Sigmoid colon (tissue), 7 donors: ENCODE results near the gene LYPD1. TPM values are rescaled to one million over a fixed set of nuclear protein-coding genes. Genes with fewer than 3 reads are reported as not detected.

Source experiments
- DNase-seq: peaks from one replicate; pipeline ENCODE4 v3.0.0-alpha.2; 2019
- H3K27ac ChIP-seq, 4 donors: fragments of 200-600 bp; sonication (generic); one replicate each; pipeline ENCODE4 v1.5.1; 2016 to 2019; ENCODE audit warnings: mild to moderate bottlenecking in 1 of 4
- H3K27me3 ChIP-seq, 3 donors: fragments of 200-600 bp; sonication (generic); one replicate each; pipeline ENCODE4 v1.5.1; 2019; ENCODE audit warnings: mild to moderate bottlenecking in 1 of 3
- H3K36me3 ChIP-seq, 4 donors: fragments of 200-600 bp; sonication (generic); one replicate each; pipeline ENCODE4 v1.5.1; 2016 to 2019
- H3K4me1 ChIP-seq, 4 donors: fragments of 200-600 bp; sonication (generic); one replicate each; pipeline ENCODE4 v1.5.1; 2017 to 2019
- H3K4me3 ChIP-seq, 4 donors: fragments of 200-600 bp; sonication (generic); one replicate each; pipeline ENCODE4 v1.5.1; 2017 to 2019; ENCODE audit warnings: mild to moderate bottlenecking in 2 of 4, moderate library complexity in 1 of 4
- H3K9me3 ChIP-seq, 4 donors: fragments of 200-600 bp in 3 of 4; sonication (generic) in 3 of 4; one replicate each; pipeline versions ENCODE4 v1.5.1 to v1.6.1; 2013 to 2019
- EP300 ChIP-seq, 4 donors: sonication (generic); formaldehyde crosslinking; IDR thresholded peaks; one replicate each; pipeline ENCODE4 v1.6.1; 2017; ENCODE audit warnings: antibody characterized with exemption in 4 of 4
- POLR2A ChIP-seq, 2 donors: fragments of 450-650 bp; IDR thresholded peaks; one replicate each; pipeline ENCODE4 v1.6.1; 2016; ENCODE audit warnings: antibody characterized with exemption in 2 of 2, mild to moderate bottlenecking in 2 of 2, moderate library complexity in 2 of 2
- POLR2AphosphoS5 ChIP-seq, 4 donors: sonication (generic); formaldehyde crosslinking; IDR thresholded peaks; one replicate each; pipeline ENCODE4 v1.6.1; 2017; ENCODE audit warnings: antibody characterized with exemption in 4 of 4
- WGBS, 2 donors: extraction: QIAGEN DNeasy Blood & Tissue Kit; methylation state at CpG; one replicate each; pipeline ENCODE4 v1.1.7; 2013; 5-methylcytosine and 5-hydroxymethylcytosine counted together
- intact Hi-C: fragments of 100-400 bp; cut with DNase I; formaldehyde crosslinking; loops from one replicate; pipeline ENCODE4 v1.15.1; 2023
- polyA plus RNA-seq, 3 donors: library from polyadenylated mRNA; stranded (reverse); fragments of 200-250 nt; gene quantifications; one replicate each; pipeline ENCODE4 v1.2.3, GENCODE V29; 2013
- total RNA-seq, 4 donors: library from RNA; depleted of rRNA; stranded (reverse); fragments of >200 nt; gene quantifications; one replicate each; pipeline ENCODE4 v1.1.0, GENCODE V29; 2016
- TF ChIP-seq, protein P1 (sequence below), 4 experiments: fragments of 450-650 bp in 3 of 4; fragments of 200-600 bp in 1 of 4; IDR thresholded peaks; one replicate each; pipeline ENCODE4 v1.5.1; 2016 to 2019; ENCODE audit warnings: antibody characterized with exemption in 4 of 4, mild to moderate bottlenecking in 3 of 4, moderate library complexity in 2 of 4
- donor health status: healthy with polysubstance abuse.
- donor health status: Bipolar disorder and iron deficiency.
- donor health status: healthy.

Gene LYPD1
- total and polyA plus RNA-seq, 7 donors = 0.82 to 8.0 (median 2.6) TPM; not detected in 1

DNA sequence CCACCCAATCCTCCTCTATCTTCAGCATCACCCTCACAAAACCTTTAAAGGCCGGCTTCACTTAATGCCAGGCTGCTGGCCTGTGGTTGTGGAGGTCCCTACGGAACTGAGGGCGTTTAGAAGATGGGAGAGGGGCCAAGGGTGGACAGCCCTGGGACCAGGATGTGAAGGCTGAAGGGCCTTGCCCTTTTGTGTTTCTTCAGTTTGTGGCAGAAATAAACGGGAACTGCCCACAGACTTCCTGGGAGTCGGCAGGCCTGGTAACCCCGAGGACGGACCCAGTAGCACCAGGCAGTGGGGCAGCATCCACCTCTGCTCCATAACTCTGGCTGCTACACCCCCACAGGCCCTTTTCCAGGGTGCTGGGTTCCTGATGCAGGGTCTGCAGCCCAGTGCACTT is 51.3 kb downstream of the LYPD1 start:
- no peaks in the 10 kb centered on the region for H3K9me3 ChIP-seq
- intact Hi-C loops = no loop called here
- no peaks in the 10 kb centered on the region for H3K36me3 ChIP-seq
- TF ChIP-seq, protein P1, sequence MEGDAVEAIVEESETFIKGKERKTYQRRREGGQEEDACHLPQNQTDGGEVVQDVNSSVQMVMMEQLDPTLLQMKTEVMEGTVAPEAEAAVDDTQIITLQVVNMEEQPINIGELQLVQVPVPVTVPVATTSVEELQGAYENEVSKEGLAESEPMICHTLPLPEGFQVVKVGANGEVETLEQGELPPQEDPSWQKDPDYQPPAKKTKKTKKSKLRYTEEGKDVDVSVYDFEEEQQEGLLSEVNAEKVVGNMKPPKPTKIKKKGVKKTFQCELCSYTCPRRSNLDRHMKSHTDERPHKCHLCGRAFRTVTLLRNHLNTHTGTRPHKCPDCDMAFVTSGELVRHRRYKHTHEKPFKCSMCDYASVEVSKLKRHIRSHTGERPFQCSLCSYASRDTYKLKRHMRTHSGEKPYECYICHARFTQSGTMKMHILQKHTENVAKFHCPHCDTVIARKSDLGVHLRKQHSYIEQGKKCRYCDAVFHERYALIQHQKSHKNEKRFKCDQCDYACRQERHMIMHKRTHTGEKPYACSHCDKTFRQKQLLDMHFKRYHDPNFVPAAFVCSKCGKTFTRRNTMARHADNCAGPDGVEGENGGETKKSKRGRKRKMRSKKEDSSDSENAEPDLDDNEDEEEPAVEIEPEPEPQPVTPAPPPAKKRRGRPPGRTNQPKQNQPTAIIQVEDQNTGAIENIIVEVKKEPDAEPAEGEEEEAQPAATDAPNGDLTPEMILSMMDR (IDR thresholded peaks at IDR 0.05) = no peak
- TF ChIP-seq POLR2A (IDR thresholded peaks at IDR 0.05) = no peak
- TF ChIP-seq EP300 (IDR thresholded peaks at IDR 0.05) = no peak
- no peak for TF ChIP-seq POLR2AphosphoS5 (IDR thresholded peaks at IDR 0.05)
- H3K27ac ChIP-seq = no peak overlapping the region
- no peaks in the 10 kb centered on the region for H3K27me3 ChIP-seq
- no peak overlapping the region for H3K4me3 ChIP-seq
- no peak for DNase-seq
- H3K4me1 ChIP-seq = peaks cover 0 to 16% (median 2%) of the 10 kb centered on the region in 4 donors
- WGBS, 2 donors = 86 to 87% methylated on average over 7 of the region's 7 CpGs

DNA sequence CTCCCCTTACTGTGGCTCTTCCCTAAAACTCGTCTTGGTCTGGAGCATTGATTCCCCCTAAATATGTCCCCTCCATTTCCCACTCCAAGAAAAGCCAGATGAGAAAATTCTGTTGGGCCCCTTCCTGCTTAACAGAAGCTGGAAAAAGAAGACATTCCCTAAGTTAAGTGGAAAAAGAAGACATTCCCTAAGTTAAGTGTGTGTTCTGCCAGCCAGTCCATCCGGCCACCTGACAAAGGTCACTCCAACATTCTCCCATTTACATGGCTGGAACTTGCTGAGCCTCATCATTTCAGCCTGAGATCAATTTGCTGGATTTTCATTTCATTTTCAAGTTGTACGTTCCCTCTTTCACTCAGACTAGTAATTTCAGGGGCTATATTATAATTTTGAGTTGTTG is 52.0 kb downstream of the LYPD1 start:
- intact Hi-C loops = no loop called here
- peaks cover 0 to 16% (median 2%) of the 10 kb centered on the region in 4 donors for H3K4me1 ChIP-seq

DNA sequence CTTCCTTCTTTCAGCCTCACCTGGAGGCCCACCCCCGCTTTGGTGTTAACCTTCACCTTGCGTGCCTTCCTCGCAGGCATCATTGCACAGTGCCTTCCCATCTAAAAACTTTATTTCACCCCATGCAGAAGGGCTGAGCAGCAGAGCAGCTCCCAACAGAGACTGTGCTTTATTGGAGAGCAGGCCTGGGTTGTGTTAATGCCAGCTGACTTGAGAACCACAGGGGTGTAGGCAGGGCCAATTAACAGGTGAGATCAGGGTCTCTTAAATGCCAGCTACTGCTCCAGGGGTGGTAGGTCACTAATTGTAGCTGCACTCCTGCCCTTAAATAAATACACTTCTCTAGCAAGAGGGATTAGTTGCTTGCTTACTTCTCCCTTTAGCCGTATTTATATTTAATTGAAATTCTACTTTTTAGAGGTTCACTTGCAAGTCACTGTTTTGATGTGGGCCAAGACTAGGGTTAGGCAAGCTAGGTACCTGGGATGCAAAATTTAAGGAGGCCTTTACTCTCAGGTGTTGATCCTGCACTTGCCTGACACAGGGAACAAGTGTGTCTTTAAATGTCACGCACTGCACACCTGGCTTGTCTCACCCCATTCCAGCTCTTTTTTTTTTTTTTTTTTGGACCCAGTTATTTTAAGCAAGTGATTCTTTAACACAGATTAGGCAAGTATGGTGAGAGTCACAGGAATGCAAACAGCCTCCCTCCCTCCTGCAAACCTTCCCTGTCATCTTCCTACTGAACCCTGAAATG is 54.5 kb downstream of the LYPD1 start:
- WGBS, 2 donors = 92 to 97% methylated on average over 5 of the region's 5 CpGs
- no peaks in the 10 kb centered on the region for H3K27me3 ChIP-seq
- TF ChIP-seq EP300 (IDR thresholded peaks at IDR 0.05) = no peak
- no peak for TF ChIP-seq POLR2A (IDR thresholded peaks at IDR 0.05)
- TF ChIP-seq, protein P1 (IDR thresholded peaks at IDR 0.05) = no peak
- TF ChIP-seq POLR2AphosphoS5 (IDR thresholded peaks at IDR 0.05) = no peak
- no peaks in the 10 kb centered on the region for H3K9me3 ChIP-seq
- no peak overlapping the region for H3K4me3 ChIP-seq
- no peak overlapping the region for H3K27ac ChIP-seq
- intact Hi-C loops = no loop called here
- H3K36me3 ChIP-seq = no peaks in the 10 kb centered on the region
- no peak for DNase-seq
- H3K4me1 ChIP-seq = peaks cover 0 to 16% (median 2%) of the 10 kb centered on the region in 4 donors

More for the DNA sequence above, 52.0 kb downstream of the LYPD1 start:
- WGBS, 2 donors = 76 to 78% methylated on average over 3 of the region's 3 CpGs
- no peaks in the 10 kb centered on the region for H3K9me3 ChIP-seq
- H3K36me3 ChIP-seq = no peaks in the 10 kb centered on the region
- DNase-seq = no peak
- no peak overlapping the region for H3K27ac ChIP-seq
- no peak overlapping the region for H3K4me3 ChIP-seq
- no peaks in the 10 kb centered on the region for H3K27me3 ChIP-seq
- TF ChIP-seq POLR2A (IDR thresholded peaks at IDR 0.05) (no peak), POLR2AphosphoS5 (IDR thresholded peaks at IDR 0.05) (no peak), EP300 (IDR thresholded peaks at IDR 0.05) (no peak)
- TF ChIP-seq, protein P1 (IDR thresholded peaks at IDR 0.05) = no peak

DNA sequence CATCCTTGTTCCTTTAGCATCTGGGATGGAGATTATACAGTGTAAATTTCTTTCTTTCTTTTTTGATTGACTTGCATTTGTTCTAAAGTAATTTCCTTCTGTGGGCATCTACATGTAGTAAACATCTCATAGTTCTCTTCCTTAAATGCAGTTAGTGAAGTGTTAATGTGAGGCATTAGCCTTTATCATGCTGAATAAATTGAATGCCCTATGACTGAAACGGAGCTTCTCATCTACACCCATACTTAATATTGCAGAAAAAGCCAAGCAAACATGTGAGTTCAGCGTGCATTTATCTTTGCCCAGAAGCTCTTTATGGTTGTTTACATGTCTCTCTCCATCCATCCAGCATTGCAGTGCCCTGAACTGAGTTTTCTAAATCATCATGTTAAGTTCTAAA is 58.3 kb downstream of the LYPD1 start:
- no peaks in the 10 kb centered on the region for H3K36me3 ChIP-seq
- H3K4me3 ChIP-seq = no peak overlapping the region
- DNase-seq = no peak
- H3K9me3 ChIP-seq = no peaks in the 10 kb centered on the region
- intact Hi-C loops = no loop called here
- peaks cover 0 to 8% (median under 1%) of the 10 kb centered on the region in 4 donors for H3K4me1 ChIP-seq
- no peak overlapping the region for H3K27ac ChIP-seq
- TF ChIP-seq POLR2A (IDR thresholded peaks at IDR 0.05) (no peak), POLR2AphosphoS5 (IDR thresholded peaks at IDR 0.05) (no peak), EP300 (IDR thresholded peaks at IDR 0.05) (no peak)
- TF ChIP-seq, protein P1 (IDR thresholded peaks at IDR 0.05) = no peak
- H3K27me3 ChIP-seq = no peaks in the 10 kb centered on the region
- 65 to 77% methylated on average over 2 of the region's 2 CpGs for WGBS, 2 donors
